Activated naive CD4-positive, alpha-beta T cell treated with anti-CD3 and anti-CD28 coated beads for 36 hours (primary cell): ENCODE results near the gene CEP78. TPM values are rescaled to one million over a fixed set of nuclear protein-coding genes. Genes with fewer than 3 reads are reported as not detected.
"Not testable (repeated sequence)": the region's sequence is repeated elsewhere in the genome, so short reads cannot be mapped to it uniquely, and the experiment has no call there.

ENCODE experiments used
- CTCF ChIA-PET: fragments of 350-600 bp; sonication (Branson Sonifier 250); formaldehyde crosslinking; loops from one replicate; lab custom pipeline; 2021; ENCODE audit warnings: antibody characterized with exemption; lab: Charles Lee
- DNase-seq: peaks from one replicate; pipeline ENCODE4 v3.0.0-alpha.2; 2020
- H3K27ac Mint-ChIP-seq: one replicate; pipeline ENCODE4 v1.8.0; 2021; ENCODE audit warnings: mild to moderate bottlenecking, mixed read lengths
- H3K27me3 Mint-ChIP-seq: one replicate; pipeline ENCODE4 v1.8.0; 2021; ENCODE audit warnings: low read depth, mixed read lengths
- H3K36me3 Mint-ChIP-seq: one replicate; pipeline ENCODE4 v1.8.0; 2021; ENCODE audit warnings: low read depth, mixed read lengths
- H3K4me1 Mint-ChIP-seq: one replicate; pipeline ENCODE4 v1.8.0; 2021; ENCODE audit warnings: low read depth, mixed read lengths
- H3K4me3 Mint-ChIP-seq: one replicate; pipeline ENCODE4 v1.8.0; 2021; ENCODE audit warnings: mild to moderate bottlenecking, moderate library complexity, mixed read lengths
- H3K9me3 Mint-ChIP-seq: one replicate; pipeline ENCODE4 v1.8.0; 2021; ENCODE audit warnings: mixed read lengths
- intact Hi-C: fragments of 100-400 bp; cut with micrococcal nuclease; formaldehyde crosslinking; loops from one replicate; pipeline ENCODE4 v1.15.1; 2023
- total RNA-seq, 2 experiments: library from RNA; stranded (reverse); gene quantifications; one replicate each; pipeline ENCODE4 v1.2.3, GENCODE V29; 2021

Gene CEP78, protein sequence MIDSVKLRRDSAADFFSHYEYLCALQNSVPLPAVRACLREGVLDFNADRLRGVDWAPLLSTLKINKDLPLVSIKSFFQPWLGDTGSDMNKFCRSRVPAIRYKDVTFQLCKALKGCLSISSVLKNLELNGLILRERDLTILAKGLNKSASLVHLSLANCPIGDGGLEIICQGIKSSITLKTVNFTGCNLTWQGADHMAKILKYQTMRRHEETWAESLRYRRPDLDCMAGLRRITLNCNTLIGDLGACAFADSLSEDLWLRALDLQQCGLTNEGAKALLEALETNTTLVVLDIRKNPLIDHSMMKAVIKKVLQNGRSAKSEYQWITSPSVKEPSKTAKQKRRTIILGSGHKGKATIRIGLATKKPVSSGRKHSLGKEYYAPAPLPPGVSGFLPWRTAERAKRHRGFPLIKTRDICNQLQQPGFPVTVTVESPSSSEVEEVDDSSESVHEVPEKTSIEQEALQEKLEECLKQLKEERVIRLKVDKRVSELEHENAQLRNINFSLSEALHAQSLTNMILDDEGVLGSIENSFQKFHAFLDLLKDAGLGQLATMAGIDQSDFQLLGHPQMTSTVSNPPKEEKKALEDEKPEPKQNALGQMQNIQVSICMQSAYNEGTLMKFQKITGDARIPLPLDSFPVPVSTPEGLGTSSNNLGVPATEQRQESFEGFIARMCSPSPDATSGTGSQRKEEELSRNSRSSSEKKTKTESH
- total RNA-seq, result 10 to 100 TPM; 39.5 to 39.7 TPM

DNA sequence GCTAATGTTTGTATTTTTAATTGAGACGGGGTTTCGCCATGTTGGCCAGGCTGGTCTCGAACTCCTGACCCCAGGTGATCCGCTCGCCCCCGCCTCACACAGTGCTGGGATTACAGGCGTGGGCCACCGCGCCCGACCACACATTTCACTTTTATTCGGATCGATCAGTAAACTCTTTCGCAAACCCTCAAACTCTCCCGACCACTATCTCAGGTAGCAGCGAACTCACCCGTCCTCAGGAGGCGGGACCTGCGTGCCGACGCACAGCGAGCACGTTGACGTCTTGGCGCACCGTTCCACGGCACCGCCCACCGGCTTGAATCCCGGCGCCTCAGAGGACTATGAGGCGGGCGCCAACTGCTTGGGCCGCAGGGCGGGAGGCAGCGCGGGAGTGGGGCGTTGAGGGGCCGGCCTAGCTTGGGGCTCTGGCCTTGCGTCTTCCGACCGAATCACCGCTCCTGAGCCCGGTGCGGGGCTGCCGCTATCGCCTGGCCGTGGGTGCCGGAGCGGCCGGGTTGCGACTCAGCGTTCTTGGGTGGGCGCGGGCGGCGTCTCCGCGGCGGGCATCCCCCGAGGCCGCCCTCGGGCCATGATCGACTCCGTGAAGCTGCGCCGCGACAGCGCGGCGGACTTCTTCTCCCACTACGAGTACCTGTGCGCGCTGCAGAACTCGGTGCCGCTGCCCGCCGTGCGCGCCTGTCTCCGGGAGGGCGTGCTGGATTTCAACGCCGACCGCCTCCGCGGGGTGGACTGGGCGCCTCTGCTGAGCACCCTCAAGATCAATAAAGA, at the start of gene CEP78:
TSS of gene CEP78 (plus strand) at position 314 of the 789 bp plus-strand sequence. CDS start at position 590, 276 bp downstream.
- Mint-ChIP-seq H3K4me1 (peaks cover 34% of the 10 kb centered on the region), H3K27me3 (no peaks in the 10 kb centered on the region), H3K27ac (peak within 1 kb of the TSS; percentile 91), H3K9me3 (no peaks in the 10 kb centered on the region), H3K4me3 (peak within 1 kb of the TSS; percentile 96), H3K36me3 (peaks cover 18% of the 10 kb centered on the region)
- peak; percentile 91 for DNase-seq
- CTCF ChIA-PET, result interaction anchor here (1.0 to 1.4 kb wide), 2 partner anchors 23 to 58 kb away, joined by 3 to 4 read pairs; no protein-coding TSS in a partner anchor
- intact Hi-C loops, result loop anchor here (1.0 to 10.0 kb wide), 7 partner anchors 35 to 1339 kb away; partner anchors contain the start of genes PSAT1, TLE4 and VPS13A

DNA sequence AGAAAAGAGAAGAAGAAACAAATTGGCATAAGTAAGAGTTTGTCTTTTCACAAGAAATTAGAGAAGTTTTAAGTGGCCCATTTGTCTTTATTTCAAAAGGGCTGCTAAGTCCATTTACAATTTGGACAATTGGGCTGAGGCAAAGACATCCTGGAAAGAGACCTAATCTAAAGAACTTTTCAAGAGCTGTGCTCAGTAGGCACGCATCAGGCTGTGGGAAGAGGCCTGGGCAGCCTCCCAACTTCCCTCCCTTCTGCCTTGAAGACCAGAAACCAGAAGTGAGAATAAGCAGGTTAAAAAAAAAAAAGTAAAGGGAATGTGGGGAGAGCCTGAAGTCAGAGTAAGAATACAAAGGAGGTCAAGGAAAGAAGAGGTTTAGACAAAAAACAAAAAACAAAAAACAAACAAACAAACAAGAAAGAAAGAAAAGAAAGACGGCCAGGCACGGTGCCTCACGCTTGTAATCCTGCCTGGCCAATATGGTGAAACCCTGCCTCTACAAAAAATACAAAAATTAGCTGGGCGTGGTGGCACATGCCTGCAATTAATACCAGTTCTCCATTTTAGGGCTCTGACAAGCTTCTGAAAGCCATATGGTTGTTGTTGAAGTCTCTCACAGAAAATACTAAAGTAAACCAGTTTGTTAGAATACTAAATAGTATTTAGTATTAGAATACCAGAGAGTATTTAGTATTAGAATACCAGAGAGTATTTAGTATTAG, 48.0 kb upstream of the CEP78 start:
- Mint-ChIP-seq H3K36me3 (no peaks in the 10 kb centered on the region), H3K9me3 (no peaks in the 10 kb centered on the region), H3K27me3 (no peaks in the 10 kb centered on the region), H3K4me1 (no peaks in the 10 kb centered on the region), H3K4me3 (no peak overlapping the region), H3K27ac (no peak overlapping the region)
- intact Hi-C loops, result no loop called here
- DNase-seq, result no peak
- CTCF ChIA-PET, result no interaction called here

DNA sequence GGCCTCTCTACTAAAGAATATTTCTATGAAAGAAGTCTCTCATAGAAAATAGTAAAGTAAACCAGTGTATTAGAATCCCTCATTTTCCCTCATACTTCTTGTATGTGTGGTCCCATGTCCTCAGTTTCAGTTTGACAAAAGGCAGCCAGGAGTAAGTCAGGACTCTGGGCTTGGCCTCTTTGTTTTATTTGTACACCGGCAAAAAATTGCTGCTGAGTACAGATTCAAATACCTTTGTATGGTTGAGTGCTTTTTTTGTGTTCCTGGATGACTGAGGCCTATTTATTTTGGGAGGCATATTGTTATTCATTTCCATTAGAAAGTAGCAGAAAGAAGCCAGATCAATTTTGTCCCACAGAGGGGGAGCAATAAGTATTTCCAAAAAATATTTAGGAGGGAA, 47.3 kb upstream of the CEP78 start:
- Mint-ChIP-seq H3K4me3 (no peak overlapping the region), H3K27ac (no peak overlapping the region), H3K27me3 (no peaks in the 10 kb centered on the region), H3K36me3 (no peaks in the 10 kb centered on the region), H3K4me1 (no peaks in the 10 kb centered on the region), H3K9me3 (no peaks in the 10 kb centered on the region)
- DNase-seq, result no peak
- intact Hi-C loops, result no loop called here
- CTCF ChIA-PET, result interaction anchor here (0.6 kb wide), 1 partner anchor 69 kb away, joined by 4 read pairs; no protein-coding TSS in a partner anchor

DNA sequence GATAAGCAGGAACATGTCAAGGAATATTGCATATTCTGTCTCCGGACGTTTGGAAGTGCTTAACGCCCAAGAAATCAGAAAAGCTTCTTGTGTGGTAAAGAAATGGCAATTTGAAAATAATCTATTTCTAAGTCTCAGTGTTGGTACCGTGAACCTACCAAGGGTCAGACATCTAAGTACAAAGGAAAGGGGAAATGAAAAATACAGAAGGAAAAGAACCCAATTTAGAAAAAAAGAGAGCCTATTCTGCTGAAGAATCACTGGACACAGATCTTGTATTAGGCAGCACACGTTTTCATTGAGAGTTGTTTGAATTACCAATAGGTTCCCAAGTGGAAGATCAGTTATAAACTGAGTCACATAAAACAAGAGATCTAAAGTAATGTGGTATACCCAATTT, 46.9 kb upstream of the CEP78 start:
- no peaks in the 10 kb centered on the region for H3K27me3 Mint-ChIP-seq
- H3K27ac Mint-ChIP-seq, result no peak overlapping the region
- H3K4me1 Mint-ChIP-seq, result no peaks in the 10 kb centered on the region
- H3K36me3 Mint-ChIP-seq, result no peaks in the 10 kb centered on the region
- DNase-seq, result no peak
- H3K4me3 Mint-ChIP-seq, result no peak overlapping the region
- CTCF ChIA-PET, result interaction anchor here (0.6 kb wide), 1 partner anchor 68 kb away, joined by 4 read pairs; no protein-coding TSS in a partner anchor
- intact Hi-C loops, result no loop called here
- H3K9me3 Mint-ChIP-seq, result no peaks in the 10 kb centered on the region

DNA sequence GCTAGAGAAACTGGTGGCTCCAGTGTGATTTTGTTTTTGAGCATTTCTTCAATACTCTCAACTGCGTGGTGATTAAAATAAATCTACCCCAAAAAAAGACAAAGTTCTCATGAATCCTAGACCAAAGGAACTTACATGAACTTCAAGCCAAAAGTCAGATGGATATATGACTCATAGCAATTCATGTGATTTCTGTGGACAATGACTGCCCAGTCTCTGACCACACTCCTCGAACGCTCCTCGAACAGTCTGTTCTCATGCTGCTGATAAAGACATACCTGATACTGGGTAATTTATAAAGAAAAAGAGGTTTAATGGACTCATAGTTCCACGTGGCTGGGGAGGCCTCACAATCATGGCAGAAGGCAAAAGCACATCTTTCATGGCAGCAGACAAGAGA, 46.4 kb upstream of the CEP78 start:
- Mint-ChIP-seq H3K4me1 (no peaks in the 10 kb centered on the region), H3K27me3 (no peaks in the 10 kb centered on the region)

DNA sequence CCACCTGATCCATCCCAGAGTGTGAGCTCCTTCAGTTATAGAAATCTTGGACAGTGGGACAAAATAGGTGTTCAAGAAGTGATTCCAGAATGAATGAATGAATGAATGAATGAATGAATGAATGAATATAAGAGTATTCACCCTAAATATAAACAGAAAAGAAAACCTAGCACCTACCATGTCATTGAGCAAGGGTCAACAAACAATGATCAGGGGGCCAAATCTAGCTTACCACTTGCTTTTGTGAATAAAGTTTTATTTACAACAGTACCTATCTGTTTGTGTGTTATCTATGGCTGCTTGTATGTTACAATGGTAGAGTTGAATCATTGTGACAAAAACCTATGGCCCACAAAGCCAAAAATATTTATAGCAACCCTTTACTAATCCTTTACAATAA, 43.9 kb upstream of the CEP78 start:
- CTCF ChIA-PET, result no interaction called here

More for the DNA sequence above, 46.4 kb upstream of the CEP78 start:
- H3K4me3 Mint-ChIP-seq, result no peak overlapping the region
- CTCF ChIA-PET, result no interaction called here
- no peak for DNase-seq
- no peaks in the 10 kb centered on the region for H3K9me3 Mint-ChIP-seq
- no peaks in the 10 kb centered on the region for H3K36me3 Mint-ChIP-seq
- H3K27ac Mint-ChIP-seq, result no peak overlapping the region
- intact Hi-C loops, result no loop called here

DNA sequence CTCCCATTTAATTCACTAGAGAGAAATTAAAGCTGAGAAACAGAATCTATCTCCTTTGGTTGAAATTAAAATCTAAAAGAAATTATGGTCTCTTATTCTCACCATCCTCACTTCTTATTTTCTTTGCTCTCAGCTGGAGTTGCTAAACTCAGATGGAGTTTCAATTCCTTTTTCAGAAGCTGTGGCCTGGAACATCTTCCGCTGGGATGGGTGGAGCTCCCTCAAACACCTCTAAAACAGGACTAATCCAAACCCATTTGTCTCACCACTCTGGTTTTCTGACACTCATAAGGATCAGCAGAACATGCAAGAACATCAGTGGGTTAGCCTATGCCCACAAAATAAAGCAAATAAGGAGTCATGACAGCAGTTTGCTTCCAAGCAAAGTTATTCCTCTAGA, 39.6 kb upstream of the CEP78 start:
- no peak overlapping the region for H3K27ac Mint-ChIP-seq
- H3K27me3 Mint-ChIP-seq, result no peaks in the 10 kb centered on the region
- DNase-seq, result no peak
- H3K36me3 Mint-ChIP-seq, result no peaks in the 10 kb centered on the region
- H3K9me3 Mint-ChIP-seq, result peaks cover 12% of the 10 kb centered on the region
- intact Hi-C loops, result no loop called here
- CTCF ChIA-PET, result no interaction called here
- H3K4me1 Mint-ChIP-seq, result peaks cover 14% of the 10 kb centered on the region
- no peak overlapping the region for H3K4me3 Mint-ChIP-seq

More for the DNA sequence above, 43.9 kb upstream of the CEP78 start:
- intact Hi-C loops, result no loop called here
- no peaks in the 10 kb centered on the region for H3K36me3 Mint-ChIP-seq
- no peak for DNase-seq
- no peak overlapping the region for H3K4me3 Mint-ChIP-seq
- H3K27me3 Mint-ChIP-seq, result no peaks in the 10 kb centered on the region
- H3K27ac Mint-ChIP-seq, result no peak overlapping the region
- H3K9me3 Mint-ChIP-seq, result no peaks in the 10 kb centered on the region
- no peaks in the 10 kb centered on the region for H3K4me1 Mint-ChIP-seq

DNA sequence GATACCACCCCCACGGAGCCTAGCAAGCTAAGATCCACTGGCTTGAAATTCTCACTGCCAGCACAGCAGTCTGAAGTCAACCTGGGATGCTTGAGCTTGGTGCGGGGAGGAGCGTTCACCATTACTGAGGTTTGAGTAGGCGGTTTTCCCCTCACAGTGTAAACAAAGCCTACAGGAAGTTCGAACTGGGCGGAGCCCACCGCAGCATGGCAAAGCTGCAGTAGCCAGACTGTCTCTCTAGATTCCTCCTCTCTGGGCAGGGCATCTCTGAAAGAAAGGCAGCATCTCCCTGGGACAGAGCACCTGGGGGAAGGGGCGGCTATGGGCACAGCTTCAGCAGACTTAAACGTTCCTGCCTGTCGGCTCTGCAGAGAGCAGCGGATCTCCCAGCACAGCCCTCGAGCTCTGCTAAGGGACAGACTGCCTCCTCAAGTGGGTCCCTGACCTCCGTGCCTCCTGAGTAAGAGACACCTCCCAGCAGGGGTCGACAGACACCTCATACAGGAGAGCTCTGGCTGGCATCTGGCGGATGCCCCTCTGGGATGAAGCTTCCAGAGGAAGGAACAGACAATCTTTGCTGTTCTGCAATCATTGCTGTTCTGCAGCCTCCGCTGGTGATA, 34.6 kb upstream of the CEP78 start:
- Mint-ChIP-seq H3K4me1 (peaks cover 25% of the 10 kb centered on the region), H3K9me3 (peaks cover 52% of the 10 kb centered on the region), H3K27ac (peak overlapping the region; percentile 63), H3K4me3 (peak overlapping the region; percentile 23), H3K36me3 (peaks cover 15% of the 10 kb centered on the region)
- intact Hi-C loops, result loop anchor here (1.0 to 2.0 kb wide), 2 partner anchors 36 to 725 kb away; partner anchors contain the start of gene CEP78
- DNase-seq, result peak; percentile 88
- CTCF ChIA-PET, result interaction anchor here (0.6 to 1.2 kb wide), 5 partner anchors 15 to 744 kb away, joined by 3 to 5 read pairs (median 3); no protein-coding TSS in a partner anchor
- not testable (repeated sequence) for H3K27me3 Mint-ChIP-seq

DNA sequence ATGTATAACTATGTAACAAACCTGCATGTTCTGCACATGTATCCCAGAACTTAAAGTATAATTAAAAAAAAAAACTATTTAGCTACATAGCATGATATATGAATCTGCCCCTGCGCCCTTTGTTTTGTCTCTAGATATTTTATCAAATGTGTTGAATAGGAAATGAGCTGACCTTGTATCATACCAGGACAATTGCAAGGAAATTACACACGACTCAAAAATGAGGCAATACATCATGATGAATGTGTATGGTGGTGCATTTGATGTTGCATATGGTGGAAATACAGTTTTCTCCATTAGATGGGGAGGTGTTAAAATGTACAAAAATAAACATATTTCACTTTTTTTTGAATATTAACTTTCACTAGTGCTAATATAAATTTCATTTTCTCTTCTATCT, 28.6 kb upstream of the CEP78 start:
- H3K27ac Mint-ChIP-seq, result no peak overlapping the region

DNA sequence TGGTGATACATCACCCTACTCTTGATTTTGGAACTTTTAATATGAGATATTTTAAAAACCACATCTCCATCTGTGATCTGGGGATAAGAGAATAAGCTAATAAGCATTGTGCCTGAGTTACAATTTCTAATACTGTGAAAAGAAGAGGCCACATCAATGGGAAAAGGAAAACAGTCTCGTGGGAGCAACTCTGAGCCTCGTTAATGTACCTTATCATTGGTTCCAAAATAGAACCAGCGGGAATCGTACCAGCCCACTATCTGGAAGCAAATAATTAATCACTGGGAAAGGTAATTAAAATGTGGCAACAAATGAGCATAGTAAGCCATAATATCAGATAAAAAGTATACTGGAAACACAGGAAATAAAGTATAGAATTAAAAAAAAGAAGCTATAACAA, 28.0 kb upstream of the CEP78 start:
- CTCF ChIA-PET, result no interaction called here
- intact Hi-C loops, result no loop called here
- peaks cover 28% of the 10 kb centered on the region for H3K4me1 Mint-ChIP-seq
- no peak overlapping the region for H3K4me3 Mint-ChIP-seq
- H3K36me3 Mint-ChIP-seq, result peaks cover 6% of the 10 kb centered on the region
- H3K27ac Mint-ChIP-seq, result no peak overlapping the region
- no peaks in the 10 kb centered on the region for H3K27me3 Mint-ChIP-seq
- H3K9me3 Mint-ChIP-seq, result peaks cover 31% of the 10 kb centered on the region
- no peak for DNase-seq

More for the DNA sequence above, 28.6 kb upstream of the CEP78 start:
- DNase-seq, result no peak
- Mint-ChIP-seq H3K4me1 (peaks cover 24% of the 10 kb centered on the region), H3K4me3 (no peak overlapping the region), H3K9me3 (peaks cover 37% of the 10 kb centered on the region), H3K27me3 (no peaks in the 10 kb centered on the region), H3K36me3 (peaks cover 10% of the 10 kb centered on the region)
- CTCF ChIA-PET, result no interaction called here
- intact Hi-C loops, result no loop called here

DNA sequence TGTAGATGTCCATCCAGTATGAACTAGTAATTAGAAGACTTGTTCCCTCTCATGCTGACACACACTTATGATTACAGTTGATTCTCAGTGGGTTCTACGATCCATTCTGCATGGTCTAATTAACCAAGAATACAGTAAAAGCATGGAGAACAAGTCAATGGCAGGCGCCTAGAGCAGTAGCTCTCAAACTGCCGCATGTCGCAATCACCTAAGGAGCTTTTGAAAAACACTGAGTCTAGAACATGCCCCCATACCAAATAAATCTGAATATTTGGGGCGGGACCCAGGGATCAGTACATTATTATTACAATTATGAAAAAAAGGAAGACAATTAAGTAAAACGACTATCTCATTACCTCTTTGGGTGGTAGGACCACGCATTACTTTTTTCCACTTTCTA, 26.7 kb upstream of the CEP78 start:
- CTCF ChIA-PET, result interaction anchor here (0.7 kb wide), 1 partner anchor 470 kb away, joined by 3 read pairs; no protein-coding TSS in a partner anchor
- no peaks in the 10 kb centered on the region for H3K27me3 Mint-ChIP-seq

More for the DNA sequence above, 26.7 kb upstream of the CEP78 start:
- peaks cover 31% of the 10 kb centered on the region for H3K4me1 Mint-ChIP-seq
- H3K9me3 Mint-ChIP-seq, result peaks cover 20% of the 10 kb centered on the region
- no peak for DNase-seq
- H3K36me3 Mint-ChIP-seq, result peaks cover 2% of the 10 kb centered on the region
- intact Hi-C loops, result no loop called here
- H3K4me3 Mint-ChIP-seq, result no peak overlapping the region
- no peak overlapping the region for H3K27ac Mint-ChIP-seq
